CD4-positive, alpha-beta T cell treated with Interleukin-6 for 4 hours (primary cell): ENCODE results near the gene PPP6R3.
A peak's percentile ranks its signal among the peaks of the same experiment; 100 is the strongest.
"Not testable (repeated sequence)": the region's sequence is repeated elsewhere in the genome, so short reads cannot be mapped to it uniquely, and the experiment has no call there.

ENCODE experiments used
- DNase-seq: peaks from one replicate; pipeline ENCODE4 v3.0.0-alpha.2; 2020; ENCODE audit warnings: mixed read lengths

The PPP6R3 gene

DNA sequence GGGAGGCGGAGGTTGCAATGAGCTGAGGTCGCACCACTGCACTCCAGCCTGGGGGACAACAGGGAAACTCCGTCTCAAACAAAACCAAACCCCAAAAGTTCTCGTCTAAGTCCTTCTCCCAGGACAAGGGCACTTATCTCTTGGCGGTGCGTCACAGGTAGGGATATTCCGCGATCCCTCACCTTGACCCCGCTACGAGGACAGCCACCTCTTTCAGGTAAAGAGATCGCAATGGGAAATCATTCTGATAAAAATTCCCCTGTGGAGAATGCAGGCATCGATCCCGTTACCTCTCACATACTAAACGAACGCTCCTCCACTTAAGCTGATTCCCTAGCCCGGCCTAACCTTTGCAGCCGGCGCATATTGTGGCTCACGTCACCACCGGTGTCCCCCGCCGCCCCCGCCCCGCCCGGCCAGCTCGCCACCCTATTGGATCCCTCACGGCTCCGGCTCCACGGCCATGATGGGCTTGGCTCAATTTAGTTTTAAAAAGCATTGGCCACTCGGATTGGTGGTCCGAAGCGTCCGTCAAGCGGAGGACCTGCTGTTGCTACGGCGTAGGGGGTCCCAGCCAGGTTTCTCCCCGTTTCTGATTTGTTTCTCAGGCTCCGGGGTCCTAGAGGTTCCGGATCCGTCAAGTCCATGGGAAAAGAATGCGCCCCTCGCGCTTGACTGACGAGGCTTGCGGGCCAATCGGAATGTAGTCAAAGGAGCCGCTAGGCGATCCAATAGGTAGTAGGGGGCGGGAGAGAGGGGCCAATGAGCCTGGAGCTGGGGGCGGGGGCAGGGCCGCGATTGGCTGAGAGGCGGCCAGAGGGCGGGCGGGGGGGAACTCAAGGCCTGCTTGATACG is 439 bp upstream of the PPP6R3 start:
- DNase-seq: peak; percentile 96

DNA sequence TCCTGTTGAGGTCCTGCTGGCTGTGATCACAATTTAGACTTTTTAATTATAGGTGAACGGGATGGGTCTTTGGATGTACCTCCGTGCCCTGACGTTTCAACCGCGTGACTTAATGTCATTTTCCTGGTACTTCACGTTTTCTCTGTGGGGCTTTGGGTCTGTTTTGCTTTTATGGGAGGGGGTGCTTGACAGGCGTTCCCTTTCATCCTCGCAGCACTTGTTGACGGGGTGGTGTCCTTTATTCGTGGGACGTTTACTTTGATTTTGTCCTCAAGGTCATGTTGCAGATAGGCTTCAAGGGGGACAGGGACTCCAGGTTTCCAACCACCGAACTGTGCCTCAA is 994 bp downstream of the PPP6R3 start:
- no peak for DNase-seq

DNA sequence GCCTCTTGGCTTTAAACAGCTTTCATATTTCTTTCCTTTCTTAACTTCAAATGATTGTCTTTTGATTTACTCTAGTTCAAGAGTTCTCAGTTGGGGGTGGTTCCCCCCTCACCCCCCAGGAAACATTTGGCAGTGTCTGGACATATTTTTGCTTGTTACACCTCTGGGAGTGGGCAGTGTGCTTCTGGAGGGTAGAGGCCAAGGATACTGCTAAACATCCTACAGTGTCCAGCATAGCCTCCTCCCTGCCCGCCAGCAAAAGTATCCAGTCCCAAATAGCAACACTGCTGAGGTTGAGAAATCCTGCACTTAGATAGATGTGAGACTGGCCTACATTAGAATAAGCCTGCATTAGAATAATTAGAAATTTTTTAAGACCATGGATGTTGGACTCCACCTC is 3.2 kb downstream of the PPP6R3 start:
- DNase-seq: no peak

GRCh38 chr11:68467201-68467834 is 6.8 kb downstream of the PPP6R3 start:
- DNase-seq: no peak

DNA sequence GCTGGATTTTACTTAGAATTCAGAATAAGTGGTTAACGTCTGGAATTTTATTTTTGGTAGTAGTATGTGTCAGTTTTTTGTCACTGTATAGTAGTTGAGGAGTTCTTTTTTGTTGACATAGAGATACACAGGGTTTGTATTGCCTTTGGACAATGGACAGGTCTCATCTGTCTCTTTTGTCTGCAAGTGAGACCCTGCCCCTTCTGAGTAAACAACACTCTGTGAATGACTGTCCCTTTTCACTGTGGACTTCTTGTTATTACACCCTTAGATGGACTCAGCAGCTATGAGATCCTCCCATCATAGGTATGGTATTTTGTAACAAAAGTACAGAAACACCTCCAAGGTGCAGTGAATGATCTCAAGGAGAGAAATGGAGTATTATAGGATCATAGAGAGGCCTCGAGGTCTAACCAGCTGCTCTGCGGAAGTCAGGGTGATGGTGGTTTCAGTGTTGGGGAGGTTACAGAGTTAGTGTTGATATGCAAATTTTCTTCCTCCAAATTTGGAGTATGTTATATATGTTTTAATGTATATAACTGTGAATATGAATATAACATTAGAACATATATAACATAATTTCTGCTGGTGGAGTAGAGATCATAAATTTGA is 7.8 kb downstream of the PPP6R3 start:
- peak; percentile 34 for DNase-seq

GRCh38 chr11:68469122-68469521 is 8.6 kb downstream of the PPP6R3 start:
- no peak for DNase-seq

DNA sequence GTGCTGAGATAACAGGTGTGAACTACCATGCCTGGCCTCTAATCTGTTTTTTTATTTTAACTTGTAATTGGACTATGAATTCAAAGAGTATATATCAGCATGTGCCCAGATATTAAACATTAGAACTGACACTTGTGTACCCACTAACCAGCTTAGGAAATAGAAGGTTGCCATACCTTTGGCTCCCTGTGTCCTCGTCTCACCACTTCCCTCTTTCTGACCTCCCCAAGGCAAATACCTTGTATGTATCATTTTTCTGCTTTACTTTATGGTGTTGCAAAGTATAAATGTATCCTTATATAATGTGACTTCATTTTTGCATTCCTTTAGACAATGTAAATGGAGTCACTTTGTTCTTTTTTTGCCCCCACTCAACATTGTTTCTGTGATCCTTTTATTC is 9.1 kb downstream of the PPP6R3 start:
- no peak for DNase-seq

DNA sequence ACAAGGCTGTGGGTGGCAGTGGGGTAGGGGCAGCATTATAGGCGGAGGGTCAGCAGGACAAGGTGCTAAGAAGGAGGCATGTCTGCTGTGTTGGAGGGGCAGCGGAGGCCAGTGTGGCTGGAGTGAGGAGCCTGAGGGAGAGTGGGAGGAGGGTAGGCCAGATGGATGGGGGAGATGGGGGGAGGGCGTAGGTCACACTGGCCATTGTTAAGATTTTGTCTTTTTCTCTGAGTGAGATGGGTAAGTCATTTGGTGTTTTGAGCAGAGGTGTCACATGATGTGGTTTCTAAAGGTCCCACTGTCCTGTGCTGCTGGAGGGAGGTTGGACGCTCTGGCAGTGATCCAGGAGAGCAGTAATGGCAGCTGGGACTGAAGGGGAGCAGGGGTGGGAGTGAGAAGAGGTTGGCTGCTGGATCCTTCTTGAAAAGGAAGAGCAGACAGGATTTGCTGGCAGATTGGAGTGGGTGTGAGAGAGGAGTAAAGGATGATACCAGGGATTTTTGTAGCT is 9.8 kb downstream of the PPP6R3 start:
- no peak for DNase-seq

- peak; percentile 73 for DNase-seq
These were observed 11.1 kb downstream of the PPP6R3 start for GRCh38 chr11:68471360-68472340.

DNA sequence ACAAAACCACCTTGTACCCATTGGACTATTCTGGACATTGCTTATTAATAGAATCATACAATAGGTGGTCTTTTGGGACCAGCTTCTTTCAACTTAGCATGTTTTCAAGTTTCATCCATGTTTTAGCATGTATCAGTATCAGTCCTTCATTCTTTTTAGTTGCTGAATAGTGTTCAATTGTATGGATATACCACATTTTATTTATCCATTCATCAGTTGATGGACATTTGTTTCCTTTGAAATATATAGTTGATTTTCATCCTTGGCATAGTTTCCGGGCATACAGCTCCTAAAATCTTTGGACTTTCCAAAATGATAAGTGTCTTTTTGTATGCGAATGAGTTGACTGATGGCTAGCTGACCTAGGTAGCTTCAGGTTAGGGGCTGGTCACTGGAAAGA is 12.2 kb downstream of the PPP6R3 start:
- DNase-seq: no peak

GRCh38 chr11:68473693-68474092 is 13.1 kb downstream of the PPP6R3 start:
- DNase-seq: no peak

DNA sequence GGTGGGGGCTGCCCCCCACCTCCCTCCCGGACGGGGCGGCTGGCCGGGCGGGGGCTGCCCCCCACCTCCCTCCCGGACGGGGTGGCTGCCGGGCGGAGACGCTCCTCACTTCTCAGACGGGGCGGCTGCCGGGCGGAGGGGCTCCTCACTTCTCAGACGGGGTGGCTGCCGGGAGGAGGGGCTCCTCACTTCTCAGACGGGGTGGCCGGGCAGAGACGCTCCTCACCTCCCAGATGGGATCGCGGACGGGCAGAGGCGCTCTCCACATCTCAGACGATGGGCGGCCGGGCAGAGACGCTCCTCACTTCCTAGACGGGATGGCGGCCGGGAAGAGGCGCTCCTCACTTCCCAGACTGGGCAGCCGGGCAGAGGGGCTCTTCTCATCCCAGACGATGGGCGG is 15.1 kb downstream of the PPP6R3 start:
- DNase-seq: not testable (repeated sequence)

DNA sequence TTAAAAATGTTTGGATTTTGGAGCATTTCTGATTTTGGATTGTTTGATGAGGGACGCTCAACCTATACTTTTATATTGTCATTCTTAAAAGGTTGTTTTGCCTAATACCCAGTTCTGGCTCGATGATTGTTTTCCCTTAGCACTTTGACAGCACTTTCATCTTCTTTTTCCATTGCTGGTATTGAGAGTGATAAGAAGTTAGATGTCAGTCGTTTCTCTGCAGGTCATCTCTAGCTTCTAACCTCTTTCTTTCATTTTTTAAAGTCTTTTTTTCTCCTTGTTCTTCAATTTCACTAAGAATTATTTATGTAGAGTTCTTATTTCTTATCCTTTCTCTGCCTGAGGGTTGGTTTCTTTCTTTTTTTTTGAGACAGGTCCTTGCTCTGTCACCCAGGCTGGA is 18.8 kb downstream of the PPP6R3 start:
- no peak for DNase-seq

GRCh38 chr11:68480193-68480592 is 19.6 kb downstream of the PPP6R3 start:
- DNase-seq: no peak

DNA sequence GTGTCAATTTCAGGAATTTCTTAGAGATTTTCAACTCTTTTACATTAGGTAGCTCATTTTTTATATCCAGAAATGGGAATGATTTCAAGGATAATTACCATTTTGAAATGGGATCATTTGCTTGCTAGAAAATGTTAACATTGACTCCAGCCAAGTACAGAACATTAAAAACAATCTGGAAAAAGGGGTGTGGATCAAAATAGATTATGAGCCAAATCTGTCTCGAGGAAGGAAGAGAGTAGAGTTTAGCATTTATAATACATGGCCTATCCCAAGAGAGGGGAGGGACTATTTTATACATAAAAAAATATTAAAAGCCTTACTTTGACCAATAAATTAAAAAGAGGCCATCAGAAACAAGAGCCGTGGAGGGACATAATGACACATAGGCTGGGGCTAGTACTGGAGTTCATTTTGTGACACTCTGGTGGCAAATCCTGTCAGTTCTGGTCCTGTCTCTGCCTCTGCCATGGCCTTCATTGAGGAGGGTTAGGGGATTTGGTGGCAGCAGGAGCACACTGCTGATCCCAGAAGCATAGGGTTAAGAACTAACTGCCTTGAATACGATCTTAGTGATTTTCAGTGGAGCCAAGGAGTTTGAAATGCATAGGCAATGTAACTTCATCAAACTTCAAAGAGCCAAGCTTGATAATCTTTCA is 20.4 kb downstream of the PPP6R3 start:
- DNase-seq: no peak

GRCh38 chr11:68481579-68482240 is 21.2 kb downstream of the PPP6R3 start:
- DNase-seq: no peak

GRCh38 chr11:68488623-68489022 is 28.1 kb downstream of the PPP6R3 start:
- no peak for DNase-seq

DNA sequence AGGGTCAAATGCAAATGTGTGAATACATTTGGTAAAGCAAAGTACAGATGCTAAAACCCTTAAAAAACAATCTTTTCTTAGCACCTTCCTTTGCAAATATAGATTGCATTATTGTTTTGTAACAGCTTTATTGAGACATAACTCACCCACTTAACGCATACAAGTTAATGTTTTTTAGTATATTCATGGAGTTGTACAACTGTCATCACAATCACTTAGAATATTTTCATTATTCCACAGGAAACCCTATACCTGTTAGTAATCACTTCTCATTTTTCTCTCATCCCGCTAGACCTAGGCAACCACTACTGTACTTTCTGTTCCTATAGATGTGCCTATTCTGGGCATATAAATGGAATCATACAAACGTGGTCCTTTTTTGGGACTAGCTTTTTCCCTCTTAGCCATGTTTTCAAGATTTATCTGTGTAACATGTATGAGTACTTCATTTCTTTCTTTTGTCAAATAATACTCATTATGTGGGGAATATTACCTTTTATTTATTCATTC is 34.7 kb downstream of the PPP6R3 start:
- no peak for DNase-seq

GRCh38 chr11:68495872-68496271 is 35.3 kb downstream of the PPP6R3 start:
- DNase-seq: no peak

GRCh38 chr11:68497761-68498160 is 37.2 kb downstream of the PPP6R3 start:
- DNase-seq: no peak

- no peak for DNase-seq
These were observed 37.8 kb downstream of the PPP6R3 start for GRCh38 chr11:68498321-68498720.
